ENCODE measurements around the gene TNNT2.
A peak's percentile ranks its signal among the peaks of the same experiment; 100 is the strongest.

Gene TNNT2

DNA sequence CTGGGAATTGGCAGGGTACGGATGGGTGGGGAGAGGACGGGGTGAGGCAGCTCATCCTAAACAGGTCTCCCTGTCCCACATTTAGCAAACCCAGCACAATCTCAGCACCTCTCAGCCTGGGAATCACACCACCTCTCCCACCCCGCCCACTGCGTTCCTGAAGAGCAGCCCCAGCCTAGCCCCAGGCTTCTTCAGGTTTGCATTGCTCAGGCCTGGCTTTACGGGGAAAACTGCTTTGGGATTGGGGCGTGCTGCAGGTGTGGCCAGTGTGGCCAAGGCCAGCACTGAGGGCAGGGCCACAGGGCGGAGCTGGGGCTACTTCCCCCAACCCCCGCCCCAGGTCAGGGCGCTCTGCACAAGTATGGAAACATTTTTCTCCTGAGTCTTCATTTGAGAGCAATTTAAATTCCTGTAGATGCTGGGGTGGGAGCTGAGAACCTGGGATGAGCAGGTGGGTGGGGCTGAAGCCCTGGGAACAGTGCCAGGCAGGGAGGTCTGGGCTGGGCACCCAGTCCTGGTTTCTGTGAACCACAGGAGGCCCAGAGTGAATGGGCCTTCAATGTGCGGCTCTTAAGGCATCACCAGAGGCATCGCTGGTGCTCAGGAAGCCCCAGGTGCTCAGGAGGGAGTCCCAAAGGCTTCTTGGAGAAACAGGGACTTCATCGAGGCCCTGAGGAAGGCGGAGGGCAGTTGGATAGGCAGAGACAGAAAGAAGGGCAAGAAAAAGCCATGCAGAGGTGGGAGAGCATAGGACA is 24.1 kb downstream of the TNNT2 start:
- DNase-seq (ENCODE audit: low spot score): no peak
- TF ChIP-seq, protein P1, sequence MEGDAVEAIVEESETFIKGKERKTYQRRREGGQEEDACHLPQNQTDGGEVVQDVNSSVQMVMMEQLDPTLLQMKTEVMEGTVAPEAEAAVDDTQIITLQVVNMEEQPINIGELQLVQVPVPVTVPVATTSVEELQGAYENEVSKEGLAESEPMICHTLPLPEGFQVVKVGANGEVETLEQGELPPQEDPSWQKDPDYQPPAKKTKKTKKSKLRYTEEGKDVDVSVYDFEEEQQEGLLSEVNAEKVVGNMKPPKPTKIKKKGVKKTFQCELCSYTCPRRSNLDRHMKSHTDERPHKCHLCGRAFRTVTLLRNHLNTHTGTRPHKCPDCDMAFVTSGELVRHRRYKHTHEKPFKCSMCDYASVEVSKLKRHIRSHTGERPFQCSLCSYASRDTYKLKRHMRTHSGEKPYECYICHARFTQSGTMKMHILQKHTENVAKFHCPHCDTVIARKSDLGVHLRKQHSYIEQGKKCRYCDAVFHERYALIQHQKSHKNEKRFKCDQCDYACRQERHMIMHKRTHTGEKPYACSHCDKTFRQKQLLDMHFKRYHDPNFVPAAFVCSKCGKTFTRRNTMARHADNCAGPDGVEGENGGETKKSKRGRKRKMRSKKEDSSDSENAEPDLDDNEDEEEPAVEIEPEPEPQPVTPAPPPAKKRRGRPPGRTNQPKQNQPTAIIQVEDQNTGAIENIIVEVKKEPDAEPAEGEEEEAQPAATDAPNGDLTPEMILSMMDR (IDR thresholded peaks at IDR 0.05; ENCODE audit: extremely low read depth, insufficient read depth, missing control alignments): no peak
- in situ Hi-C loops (cut with MboI; ENCODE audit: low pct_unique_long_range_greater_than_20kb, low sequenced_read_pairs, unreplicated experiment): no loop called here

DNA sequence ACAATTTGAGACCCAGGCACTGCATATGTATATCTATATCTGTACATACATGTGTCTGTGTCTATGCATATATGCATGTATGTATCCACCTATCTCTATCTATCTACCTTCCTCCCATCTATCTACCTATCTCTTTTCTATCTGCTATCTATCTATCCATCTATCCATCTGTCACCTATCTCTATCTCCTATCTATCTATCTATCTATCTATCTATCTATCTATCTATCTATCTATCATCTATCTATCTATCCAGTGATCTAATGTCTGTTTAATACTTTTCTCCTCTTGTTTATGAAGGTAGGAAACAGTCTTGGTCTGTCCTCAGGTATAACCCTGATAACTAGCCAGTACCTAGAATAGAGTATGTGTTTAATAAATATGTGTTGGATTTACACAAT is 25.9 kb downstream of the TNNT2 start:
- TF ChIP-seq, protein P1 (IDR thresholded peaks at IDR 0.05; ENCODE audit: extremely low read depth, insufficient read depth, missing control alignments): no peak
- no peak for DNase-seq (ENCODE audit: low spot score)
- in situ Hi-C loops (cut with MboI; ENCODE audit: low pct_unique_long_range_greater_than_20kb, low sequenced_read_pairs, unreplicated experiment): no loop called here

DNA sequence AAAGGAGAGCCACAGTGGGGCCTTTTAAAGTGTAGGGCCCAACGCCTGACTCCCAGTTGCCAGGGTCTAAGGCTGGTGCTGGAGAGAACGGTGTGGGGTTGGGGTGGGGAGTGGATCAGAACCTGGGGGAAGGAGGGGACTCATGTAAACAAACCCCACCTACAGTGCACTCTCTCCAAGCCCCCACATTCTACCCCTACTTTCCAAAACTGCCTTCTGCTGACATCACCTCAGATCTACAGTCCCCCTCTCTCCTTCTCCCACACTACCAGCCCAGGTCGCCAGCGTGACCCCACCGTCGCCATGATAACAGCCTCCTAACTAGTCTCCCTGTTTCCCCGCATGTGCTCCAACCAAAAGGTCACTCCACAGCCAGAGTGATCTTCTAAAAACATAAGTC is 26.6 kb downstream of the TNNT2 start:
- in situ Hi-C loops (cut with MboI; ENCODE audit: low pct_unique_long_range_greater_than_20kb, low sequenced_read_pairs, unreplicated experiment): no loop called here
- TF ChIP-seq, protein P1 (IDR thresholded peaks at IDR 0.05; ENCODE audit: extremely low read depth, insufficient read depth, missing control alignments): no peak

DNA sequence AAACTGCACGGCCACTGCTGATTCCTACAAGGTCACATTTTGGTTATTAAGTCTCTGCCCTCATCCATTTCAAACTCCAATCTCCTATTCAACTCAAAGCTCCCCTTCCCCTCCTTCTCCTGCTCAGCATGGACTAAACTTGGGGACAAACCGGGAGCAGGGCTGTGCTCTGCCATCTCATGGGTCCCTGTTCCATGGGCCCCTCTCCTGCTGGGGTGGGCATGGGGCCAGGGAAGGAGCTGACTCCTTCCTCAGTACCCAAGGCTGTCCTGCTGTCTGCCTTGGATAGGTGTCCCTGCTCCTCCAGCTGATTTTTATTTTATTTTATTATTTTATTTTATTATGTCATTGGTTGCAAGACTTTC is 27.1 kb downstream of the TNNT2 start:
- in situ Hi-C loops (cut with MboI; ENCODE audit: low pct_unique_long_range_greater_than_20kb, low sequenced_read_pairs, unreplicated experiment): no loop called here

More for the DNA sequence above, 26.6 kb downstream of the TNNT2 start:
- DNase-seq (ENCODE audit: low spot score): no peak

DNA sequence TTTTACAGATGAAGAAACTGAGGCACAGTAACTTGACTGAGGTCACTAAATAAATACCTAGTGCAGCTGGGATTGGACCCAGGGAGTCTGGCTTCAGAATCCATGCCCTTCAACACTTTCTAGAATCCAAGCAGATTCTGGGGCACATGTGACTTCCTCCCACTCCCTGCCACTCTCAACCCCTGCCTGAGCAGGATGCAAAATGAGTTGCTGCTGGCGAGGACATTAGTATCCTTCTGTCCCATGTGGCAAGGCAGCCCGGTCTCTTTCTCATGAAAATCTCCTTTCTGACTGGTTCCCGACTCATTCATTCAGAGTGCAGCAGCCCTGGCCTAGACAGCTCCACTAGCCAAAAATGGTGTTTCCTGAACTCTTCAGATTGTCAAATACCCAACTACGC is 28.4 kb downstream of the TNNT2 start:
- in situ Hi-C loops (cut with MboI; ENCODE audit: low pct_unique_long_range_greater_than_20kb, low sequenced_read_pairs, unreplicated experiment): no loop called here
- TF ChIP-seq, protein P1 (IDR thresholded peaks at IDR 0.05; ENCODE audit: extremely low read depth, insufficient read depth, missing control alignments): no peak
- no peak for DNase-seq (ENCODE audit: low spot score)

More for the DNA sequence above, 27.1 kb downstream of the TNNT2 start:
- DNase-seq (ENCODE audit: low spot score): no peak
- TF ChIP-seq, protein P1 (IDR thresholded peaks at IDR 0.05; ENCODE audit: extremely low read depth, insufficient read depth, missing control alignments): no peak

DNA sequence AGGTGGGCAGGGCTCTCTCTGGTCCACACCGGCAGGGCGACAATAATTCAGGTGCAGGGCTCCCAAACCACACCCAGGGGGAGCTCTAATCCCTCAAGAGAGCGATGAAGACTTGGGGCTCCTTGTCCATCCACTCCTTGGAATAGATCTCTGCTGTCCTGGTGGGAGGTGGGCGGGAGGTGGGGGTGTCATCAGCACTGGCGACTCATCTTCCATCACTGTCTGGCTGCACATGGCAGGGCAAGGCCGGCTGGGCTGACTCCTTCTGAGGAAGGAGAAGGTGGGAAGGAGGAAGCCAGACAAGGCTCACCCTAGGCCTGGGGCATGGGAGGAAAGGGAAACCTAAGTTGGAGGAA is 29.3 kb downstream of the TNNT2 start:
- peak; percentile 79 for DNase-seq (ENCODE audit: low spot score)
- TF ChIP-seq, protein P1 (IDR thresholded peaks at IDR 0.05; ENCODE audit: extremely low read depth, insufficient read depth, missing control alignments): peak; percentile 75
- in situ Hi-C loops (cut with MboI; ENCODE audit: low pct_unique_long_range_greater_than_20kb, low sequenced_read_pairs, unreplicated experiment): no loop called here

All from GM13977 (cell line).